Measurements from ENCODE around the gene WTAP. TPM values are rescaled to one million over a fixed set of nuclear protein-coding genes. Genes with fewer than 3 reads are reported as not detected.

The WTAP gene
- total RNA-seq, 1 experiment from 2014 or later, result 138 TPM

- H3K23ac ChIP-seq (ENCODE audit: insufficient read length, low read depth, low read length), result no peak overlapping the region
- H3K9ac ChIP-seq (ENCODE audit: extremely low read depth, insufficient read length, low read length), result peak overlapping the region; percentile 95
- Mint-ChIP-seq H3K9me3 (no peaks in the 10 kb centered on the region), H3K4me3 (peak overlapping the region; percentile 95 to 99), H3K4me1 (peaks cover 32% of the 10 kb centered on the region in 2 experiments), H3K27ac (peak overlapping the region in 2 of 3 experiments; percentile 77 to 100; a peak in 4 of 7 replicates), H3K36me3 (ENCODE audit: insufficient read depth in 1 of 3, low read depth in 3 of 3) (peaks cover 60 to 81% (median 74%) of the 10 kb centered on the region in 3 experiments), H3K27me3 (ENCODE audit: low read depth) (no peaks in the 10 kb centered on the region)
- no peak overlapping the region for H2BK20ac ChIP-seq (ENCODE audit: low read depth, low read length, poor library complexity, severe bottlenecking)
- H3K56ac ChIP-seq (ENCODE audit: insufficient read length, low read depth, low read length), result no peak overlapping the region
- H2BK120ac ChIP-seq (ENCODE audit: low read depth, low read length, poor library complexity, severe bottlenecking), result no peak overlapping the region
- H3K23me2 ChIP-seq (ENCODE audit: insufficient read length, low read depth, low read length, poor library complexity, severe bottlenecking), result peaks cover 13% of the 10 kb centered on the region
- peak overlapping the region; percentile 59 for H3K18ac ChIP-seq (ENCODE audit: insufficient read length, low read depth, low read length)
- no peak overlapping the region for H2AFZ ChIP-seq (ENCODE audit: low read length)
- no peaks in the 10 kb centered on the region for H3K4me1 ChIP-seq (ENCODE audit: insufficient read depth, low read length)
- H4K5ac ChIP-seq (ENCODE audit: insufficient read length, low read depth, low read length), result no peak overlapping the region
- no peak overlapping the region for H2BK12ac ChIP-seq (ENCODE audit: insufficient read length, low read depth, low read length)
- no peak overlapping the region for H3K27ac ChIP-seq (ENCODE audit: insufficient read length, low read depth, low read length)
- no peak overlapping the region for H3T11ph ChIP-seq (ENCODE audit: low read length)
- no peak overlapping the region for H3K4ac ChIP-seq (ENCODE audit: low read depth, low read length)
- no peaks in the 10 kb centered on the region for H4K20me1 ChIP-seq (ENCODE audit: control insufficient read depth, insufficient read depth, insufficient read length)
- H2BK5ac ChIP-seq (ENCODE audit: insufficient read length, low read length), result peak overlapping the region; percentile 85
- peak overlapping the region; percentile 87 for H3K4me2 ChIP-seq (ENCODE audit: insufficient read depth, insufficient read length, low read length)
- TF ChIP-seq CTCF (conservative IDR thresholded peaks at IDR 0.05), result no peak
- H3K79me1 ChIP-seq (ENCODE audit: insufficient read depth, low read depth, low read length, poor library complexity, severe bottlenecking), result no peaks in the 10 kb centered on the region
- H2BK15ac ChIP-seq (ENCODE audit: low read depth, low read length), result no peak overlapping the region
- no peak overlapping the region for H4K8ac ChIP-seq (replicated peaks; ENCODE audit: insufficient read length, low read depth, low read length)
- H3K14ac ChIP-seq (ENCODE audit: insufficient read depth, low read length), result peak overlapping the region; percentile 77; the same call in 1 of the 2 replicates
- H3K79me2 ChIP-seq (ENCODE audit: insufficient read depth, low read length), result peaks cover 12% of the 10 kb centered on the region; the same call in 1 of the 2 replicates
- H2AK5ac ChIP-seq (ENCODE audit: insufficient read length, low read length), result no peak overlapping the region
- H3K27me3 ChIP-seq (ENCODE audit: insufficient read depth, low read length), result no peaks in the 10 kb centered on the region
- H3K9me3 ChIP-seq (ENCODE audit: control insufficient read depth, low read depth, low read length), result no peaks in the 10 kb centered on the region
- no peak overlapping the region for H4K91ac ChIP-seq (ENCODE audit: insufficient read length, low read depth, low read length)
- peak; percentile 39 for DNase-seq
- WGBS (ENCODE audit: extremely low coverage, insufficient read length, low lambda C conversion rate), result no CpG with 5 or more reads among the region's 60 CpGs
Observed at GRCh38 chr6:159788753-159789376, 61.6 kb downstream of the WTAP start.

Measured in H9 (cell line).